Brain microvascular endothelial cell (primary cell): Measurements from ENCODE around the gene TBC1D16.
A peak's percentile ranks its signal among the peaks of the same experiment; 100 is the strongest.

Source experiments
- DNase-seq: peaks from one replicate; pipeline ENCODE4 v3.0.0-alpha.2; 2020
- H3K27ac ChIP-seq: fragments of 250-450 bp; sonication (Bioruptor Pico); 2 replicates; pipeline ENCODE4 v1.5.1; 2020; ENCODE audit warnings: mild to moderate bottlenecking, moderate library complexity
- H3K27me3 ChIP-seq: fragments of 250-450 bp; sonication (Bioruptor Pico); replicated peaks from 2 replicates; pipeline ENCODE4 v1.5.1; 2020; ENCODE audit warnings: mild to moderate bottlenecking
- H3K36me3 ChIP-seq: fragments of 250-450 bp; sonication (Bioruptor Pico); replicated peaks from 2 replicates; pipeline ENCODE4 v1.5.1; 2020; ENCODE audit warnings: mild to moderate bottlenecking
- H3K4me3 ChIP-seq: 2 replicates; pipeline ENCODE4 v1.5.1; 2011; ENCODE audit warnings: low read depth, mild to moderate bottlenecking, control low read depth, low read length, moderate library complexity
- CTCF ChIP-seq: IDR thresholded peaks from 2 replicates; pipeline ENCODE4 v1.5.1; 2011; ENCODE audit warnings: low read depth, mild to moderate bottlenecking, moderate library complexity, low read length, control low read depth, inconsistent platforms; ENCODE audit errors: missing control alignments
- in situ Hi-C: cut with HindIII; loops from 2 replicates; pipeline ENCODE4 v1.10.0; 2017; ENCODE audit warnings: low sequenced_read_pairs, low pct_ligation_motif_present

TBC1D16 gene

GRCh38 chr17:79951361-79952264 is 84.1 kb downstream of the TBC1D16 start:
- Histone ChIP-seq H3K36me3 (peaks cover 12% of the 10 kb centered on the region), H3K4me3 (no peak overlapping the region), H3K27ac (peak overlapping the region; percentile 70), H3K27me3 (no peaks in the 10 kb centered on the region)
- peak; percentile 27 for TF ChIP-seq CTCF
- peak; percentile 94 for DNase-seq
- in situ Hi-C loops = no loop called here

DNA sequence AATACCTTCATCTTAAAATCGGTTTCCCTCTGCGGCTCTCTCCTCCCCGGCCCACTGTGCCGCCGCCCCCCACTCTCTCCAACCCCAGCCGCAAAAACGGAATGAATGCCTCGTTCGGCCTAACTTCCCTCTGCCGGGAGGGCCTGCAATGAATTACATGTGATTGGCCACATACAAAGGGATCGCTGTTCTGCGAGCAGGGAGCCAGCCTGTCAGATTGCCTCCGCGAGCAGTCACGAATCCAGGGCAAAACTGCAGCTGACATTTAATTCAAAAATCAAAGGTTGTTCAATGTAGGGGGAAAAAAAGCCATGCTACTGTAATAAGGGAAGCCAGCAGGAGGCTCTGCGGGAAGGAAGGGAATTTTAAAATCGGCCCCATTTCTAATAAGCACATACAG is 84.9 kb downstream of the TBC1D16 start:
- in situ Hi-C loops = no loop called here
- Histone ChIP-seq H3K27me3 (no peaks in the 10 kb centered on the region), H3K36me3 (peaks cover 13% of the 10 kb centered on the region), H3K27ac (no peak overlapping the region), H3K4me3 (no peak overlapping the region)
- TF ChIP-seq CTCF = peak; percentile 30
- no peak for DNase-seq

DNA sequence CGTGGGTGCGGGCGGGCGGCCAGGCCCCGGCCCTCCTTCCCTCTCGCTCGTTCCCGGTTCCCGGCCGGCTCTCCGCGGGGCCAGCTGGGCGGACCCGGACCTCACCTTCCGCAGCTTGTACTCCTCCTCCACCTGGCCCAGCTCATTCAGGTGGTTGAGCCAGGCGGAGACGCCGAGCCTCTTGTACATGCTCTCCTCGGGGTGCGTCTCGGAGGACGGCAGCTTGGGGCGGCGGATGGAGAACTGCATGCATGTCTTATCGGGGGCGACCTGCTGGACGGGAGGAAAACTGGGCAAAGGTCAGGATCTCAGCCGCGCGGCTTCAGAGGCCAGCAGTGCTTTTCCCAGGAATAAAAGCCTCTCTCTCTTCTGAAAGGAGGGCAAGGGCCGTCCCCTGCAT is 85.4 kb downstream of the TBC1D16 start:
- no peak overlapping the region for H3K4me3 ChIP-seq
- DNase-seq = no peak
- H3K27ac ChIP-seq = no peak overlapping the region
- no peak for TF ChIP-seq CTCF
- peaks cover 13% of the 10 kb centered on the region for H3K36me3 ChIP-seq
- in situ Hi-C loops = no loop called here
- no peaks in the 10 kb centered on the region for H3K27me3 ChIP-seq

DNA sequence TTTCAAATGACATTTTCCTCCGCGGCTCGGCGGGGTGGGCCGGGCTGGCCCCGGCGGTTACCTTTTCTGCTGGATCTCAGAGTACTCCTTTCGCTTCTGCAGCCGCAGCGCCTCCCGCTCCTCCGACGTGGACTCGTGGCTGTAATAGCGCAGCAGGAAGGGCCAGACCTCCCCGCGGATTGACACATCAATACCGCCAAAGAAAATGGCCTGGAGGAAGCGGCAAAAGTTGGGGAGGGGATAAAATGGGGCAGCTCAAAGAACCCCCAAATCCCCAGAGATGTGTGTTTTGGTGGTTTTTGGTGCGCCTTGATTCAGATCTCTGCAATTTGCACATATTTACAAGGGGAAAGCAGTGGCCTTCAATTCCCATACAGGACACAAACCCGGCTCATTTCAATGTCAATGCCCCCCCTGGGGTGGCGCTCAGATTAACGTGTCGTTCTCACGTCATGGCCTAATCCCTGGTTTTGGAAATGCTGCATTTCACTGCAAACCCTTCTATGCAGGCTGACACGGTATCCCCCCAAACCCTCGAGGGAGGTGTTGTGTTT is 85.9 kb downstream of the TBC1D16 start:
- no peak overlapping the region for H3K27ac ChIP-seq
- in situ Hi-C loops = no loop called here
- no peaks in the 10 kb centered on the region for H3K27me3 ChIP-seq
- peaks cover 13% of the 10 kb centered on the region for H3K36me3 ChIP-seq
- no peak overlapping the region for H3K4me3 ChIP-seq
- TF ChIP-seq CTCF = no peak
- no peak for DNase-seq

GRCh38 chr17:79948945-79949655 is 86.6 kb downstream of the TBC1D16 start:
- no peak for DNase-seq

More at GRCh38 chr17:79948945-79949655, 86.6 kb downstream of the TBC1D16 start:
- Histone ChIP-seq H3K36me3 (peaks cover 18% of the 10 kb centered on the region), H3K27me3 (no peaks in the 10 kb centered on the region), H3K27ac (no peak overlapping the region), H3K4me3 (no peak overlapping the region)
- no peak for TF ChIP-seq CTCF
- in situ Hi-C loops = no loop called here
